ENCODE data around the gene PDE6G.

The PDE6G gene

GRCh38 chr17:81693509-81694210 lies 37.3 kb upstream of the PDE6G start:
- H3K4me3 Mint-ChIP-seq: no peak overlapping the region
- H3K36me3 Mint-ChIP-seq (ENCODE audit: low read depth): peaks cover 97% of the 10 kb centered on the region
- no peak for DNase-seq
- H3K27me3 Mint-ChIP-seq: no peaks in the 10 kb centered on the region
- H3K4me1 Mint-ChIP-seq (ENCODE audit: low read depth): peaks cover 7% of the 10 kb centered on the region
- H3K9me3 Mint-ChIP-seq: no peaks in the 10 kb centered on the region
- H3K27ac Mint-ChIP-seq: no peak overlapping the region

DNA sequence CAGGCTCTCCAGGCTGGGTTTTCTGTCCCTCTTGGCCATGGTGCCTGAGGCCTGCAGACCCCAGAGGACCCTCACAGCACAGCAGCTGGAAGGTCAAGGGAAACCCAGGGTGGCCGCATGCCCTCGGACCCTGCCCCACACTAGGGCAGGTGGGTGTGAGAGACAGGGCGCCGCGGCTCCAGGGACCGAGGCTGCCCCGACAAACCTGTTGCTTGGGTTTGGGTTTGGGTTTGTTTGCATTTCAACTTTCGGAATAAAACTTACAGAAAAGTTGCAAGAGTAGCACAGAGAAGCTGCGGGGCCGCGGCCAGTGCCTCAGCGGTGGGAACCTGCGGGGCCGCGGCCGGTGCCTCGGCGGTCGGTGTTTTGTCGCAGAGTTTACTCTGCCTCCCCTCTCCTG lies 35.3 kb upstream of the PDE6G start:
- Mint-ChIP-seq H3K27ac (no peak overlapping the region), H3K9me3 (no peaks in the 10 kb centered on the region), H3K4me1 (ENCODE audit: low read depth) (peaks cover 15% of the 10 kb centered on the region), H3K36me3 (ENCODE audit: low read depth) (peaks cover 96% of the 10 kb centered on the region), H3K27me3 (no peaks in the 10 kb centered on the region), H3K4me3 (no peak overlapping the region)
- DNase-seq: no peak

- H3K27ac Mint-ChIP-seq: peak overlapping the region; percentile 22
- H3K27me3 Mint-ChIP-seq: no peaks in the 10 kb centered on the region
- no peaks in the 10 kb centered on the region for H3K9me3 Mint-ChIP-seq
- H3K4me1 Mint-ChIP-seq (ENCODE audit: low read depth): peaks cover 18% of the 10 kb centered on the region
- H3K36me3 Mint-ChIP-seq (ENCODE audit: low read depth): peaks cover 96% of the 10 kb centered on the region
- no peak overlapping the region for H3K4me3 Mint-ChIP-seq
- DNase-seq: no peak
Measured at GRCh38 chr17:81691196-81691595, 34.9 kb upstream of the PDE6G start.

DNA sequence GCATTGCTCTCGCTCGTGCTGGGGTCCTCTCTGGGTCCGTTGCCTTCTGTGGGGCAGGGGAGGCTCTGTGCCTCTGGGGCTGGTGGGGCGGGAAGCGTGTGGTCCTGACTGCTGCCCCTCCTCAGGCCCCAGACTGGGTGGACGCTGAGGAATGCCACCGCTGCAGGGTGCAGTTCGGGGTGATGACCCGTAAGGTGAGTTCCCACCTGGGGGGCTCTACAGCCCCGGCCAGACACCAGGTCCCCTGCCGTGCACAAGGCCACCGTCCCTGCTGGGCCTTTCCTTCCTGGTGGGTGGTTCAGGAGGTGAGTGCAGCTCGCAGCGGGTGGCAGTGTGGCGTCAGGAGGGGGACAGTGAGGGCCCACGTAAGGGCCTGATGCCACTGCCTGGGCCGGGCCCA lies 34.2 kb upstream of the PDE6G start:
- Mint-ChIP-seq H3K27me3 (no peaks in the 10 kb centered on the region), H3K4me1 (ENCODE audit: low read depth) (peaks cover 23% of the 10 kb centered on the region), H3K9me3 (no peaks in the 10 kb centered on the region), H3K27ac (no peak overlapping the region), H3K36me3 (ENCODE audit: low read depth) (peaks cover 96% of the 10 kb centered on the region), H3K4me3 (no peak overlapping the region)
- no peak for DNase-seq

DNA sequence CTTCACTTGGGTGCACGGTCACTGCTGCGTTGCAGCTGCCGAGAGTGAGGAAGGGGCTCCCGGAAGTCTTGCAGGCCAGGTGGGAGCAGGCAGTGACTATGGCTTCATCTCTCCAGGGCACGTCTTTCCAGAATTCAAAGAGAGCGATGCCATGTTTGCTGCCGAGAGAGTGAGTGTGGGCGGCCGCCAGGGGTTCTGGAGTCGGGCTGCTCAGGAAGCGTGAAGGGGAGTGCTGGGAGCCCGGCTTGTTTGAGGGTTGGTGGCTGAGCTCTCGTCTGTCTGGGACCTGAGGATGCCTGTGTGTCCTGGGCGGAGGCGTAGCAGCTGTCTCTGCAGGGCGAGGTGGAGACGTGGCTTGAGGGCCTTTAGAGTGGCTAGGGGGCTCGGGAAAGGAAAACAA lies 33.7 kb upstream of the PDE6G start:
- H3K4me1 Mint-ChIP-seq (ENCODE audit: low read depth): peaks cover 28% of the 10 kb centered on the region
- no peak for DNase-seq
- H3K27me3 Mint-ChIP-seq: no peaks in the 10 kb centered on the region
- H3K4me3 Mint-ChIP-seq: no peak overlapping the region
- H3K9me3 Mint-ChIP-seq: no peaks in the 10 kb centered on the region
- peak overlapping the region; percentile 22 for H3K27ac Mint-ChIP-seq
- H3K36me3 Mint-ChIP-seq (ENCODE audit: low read depth): peaks cover 96% of the 10 kb centered on the region

DNA sequence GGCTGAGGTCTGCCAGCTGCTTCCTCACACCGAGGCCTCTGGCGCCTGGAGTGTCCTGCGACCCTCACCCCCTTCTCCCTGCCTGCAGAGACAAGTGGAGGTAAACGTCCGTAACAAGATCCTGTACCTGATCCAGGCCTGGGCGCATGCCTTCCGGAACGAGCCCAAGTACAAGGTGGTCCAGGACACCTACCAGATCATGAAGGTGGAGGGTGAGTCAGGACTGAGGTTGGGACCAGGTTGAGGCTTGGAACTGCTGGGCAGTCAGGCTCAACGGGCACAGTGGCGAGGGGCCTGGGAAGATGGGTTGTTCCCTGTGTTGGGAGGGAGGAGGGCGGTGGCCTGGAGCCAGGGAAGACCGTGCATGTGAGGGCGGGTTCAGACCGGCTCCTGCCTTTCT lies 32.3 kb upstream of the PDE6G start:
- DNase-seq: no peak
- Mint-ChIP-seq H3K4me1 (ENCODE audit: low read depth) (peaks cover 36% of the 10 kb centered on the region), H3K27ac (no peak overlapping the region), H3K4me3 (no peak overlapping the region), H3K27me3 (no peaks in the 10 kb centered on the region), H3K36me3 (ENCODE audit: low read depth) (peaks cover 92% of the 10 kb centered on the region), H3K9me3 (no peaks in the 10 kb centered on the region)

DNA sequence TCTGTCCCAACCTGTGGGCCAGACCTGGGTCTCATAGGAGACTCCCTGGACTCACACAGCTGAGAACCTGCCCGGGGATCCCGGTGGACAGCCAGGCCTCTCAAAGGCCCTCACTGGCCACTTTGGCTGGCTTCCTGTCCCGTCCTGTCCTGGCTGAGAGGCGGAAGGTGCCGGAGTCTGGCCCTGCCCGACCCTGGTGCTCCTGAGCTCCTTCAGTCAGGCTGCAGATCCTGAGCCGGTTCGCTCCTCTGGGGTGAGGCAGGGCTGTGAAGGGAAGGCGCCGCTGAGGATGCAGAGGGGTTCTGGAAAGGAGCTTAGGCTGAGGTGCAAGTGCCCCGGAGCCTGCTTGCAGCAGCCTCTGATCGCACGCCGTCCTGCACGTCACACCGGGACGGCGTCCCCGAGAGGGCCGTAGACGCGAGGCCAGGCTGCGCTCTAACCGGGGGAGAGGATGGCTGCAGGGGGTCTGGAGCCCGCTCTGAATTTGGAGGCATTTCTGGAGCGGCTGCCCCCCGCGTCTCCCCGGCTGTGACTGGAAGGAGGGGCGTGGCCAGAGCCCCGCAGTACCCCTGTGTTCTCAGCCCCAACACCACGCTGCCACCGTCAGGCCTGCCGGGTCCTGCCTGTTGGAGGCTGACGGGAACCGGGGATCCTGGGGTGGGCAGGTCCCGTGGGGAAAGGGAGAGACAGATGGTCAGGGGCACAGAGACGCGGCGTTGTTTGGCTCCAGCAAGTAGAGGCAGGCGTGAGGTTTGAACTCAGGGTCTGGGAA lies 31.6 kb upstream of the PDE6G start:
- Mint-ChIP-seq H3K9me3 (no peaks in the 10 kb centered on the region), H3K27me3 (no peaks in the 10 kb centered on the region), H3K4me1 (ENCODE audit: low read depth) (peaks cover 37% of the 10 kb centered on the region), H3K4me3 (no peak overlapping the region), H3K36me3 (ENCODE audit: low read depth) (peaks cover 90% of the 10 kb centered on the region), H3K27ac (peak overlapping the region; percentile 62)
- DNase-seq: no peak

DNA sequence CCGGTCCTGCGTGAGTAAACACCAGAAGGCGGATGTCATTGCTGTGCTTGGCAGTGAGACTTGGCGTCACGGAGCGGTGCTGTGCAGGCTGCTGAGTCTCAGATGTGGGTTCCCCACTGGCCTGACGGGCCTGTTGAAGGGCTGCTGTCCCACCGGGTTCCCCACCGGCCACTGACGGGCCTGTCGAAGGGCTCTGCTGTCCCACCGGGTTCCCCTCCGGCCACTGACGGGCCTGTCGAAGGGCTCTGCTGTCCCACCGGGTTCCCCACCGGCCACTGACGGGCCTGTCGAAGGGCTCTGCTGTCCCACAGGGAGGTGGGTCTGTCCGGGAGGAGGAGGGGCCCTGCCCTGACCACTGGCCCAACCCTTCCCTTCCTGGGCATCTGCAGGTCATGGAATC lies 30.3 kb upstream of the PDE6G start:
- no peaks in the 10 kb centered on the region for H3K27me3 Mint-ChIP-seq
- H3K36me3 Mint-ChIP-seq (ENCODE audit: low read depth): peaks cover 91% of the 10 kb centered on the region
- H3K4me3 Mint-ChIP-seq: no peak overlapping the region
- peaks cover 49% of the 10 kb centered on the region for H3K4me1 Mint-ChIP-seq (ENCODE audit: low read depth)
- H3K9me3 Mint-ChIP-seq: no peaks in the 10 kb centered on the region
- DNase-seq: no peak
- H3K27ac Mint-ChIP-seq: peak overlapping the region; percentile 92

GRCh38 chr17:81685108-81685507 lies 28.8 kb upstream of the PDE6G start:
- H3K9me3 Mint-ChIP-seq: no peaks in the 10 kb centered on the region
- peaks cover 52% of the 10 kb centered on the region for H3K4me1 Mint-ChIP-seq (ENCODE audit: low read depth)
- H3K36me3 Mint-ChIP-seq (ENCODE audit: low read depth): peaks cover 85% of the 10 kb centered on the region
- H3K4me3 Mint-ChIP-seq: peak overlapping the region; percentile 93
- H3K27ac Mint-ChIP-seq: peak overlapping the region; percentile 92
- DNase-seq: peak; percentile 64
- no peaks in the 10 kb centered on the region for H3K27me3 Mint-ChIP-seq

- no peaks in the 10 kb centered on the region for H3K9me3 Mint-ChIP-seq
- DNase-seq: no peak
Measured at GRCh38 chr17:81684442-81684911, 28.1 kb upstream of the PDE6G start.

GRCh38 chr17:81683584-81684441 lies 27.5 kb upstream of the PDE6G start, which contains the start of the genes ARL16 and HGS:
ARL16 (minus strand) TSS chr17:81683797; CDS start chr17:81683753, 44 bp downstream.
HGS (plus strand) TSS chr17:81684011; CDS start chr17:81684067, 56 bp downstream.
- H3K27ac Mint-ChIP-seq: peak within 1 kb of the TSS; percentile 96
- peak within 1 kb of the TSS; percentile 93 for H3K4me3 Mint-ChIP-seq
- no peaks in the 10 kb centered on the region for H3K9me3 Mint-ChIP-seq
- peak; percentile 98 for DNase-seq
- H3K27me3 Mint-ChIP-seq: no peaks in the 10 kb centered on the region
- peaks cover 48% of the 10 kb centered on the region for H3K4me1 Mint-ChIP-seq (ENCODE audit: low read depth)
- peaks cover 78% of the 10 kb centered on the region for H3K36me3 Mint-ChIP-seq (ENCODE audit: low read depth)

More at GRCh38 chr17:81684442-81684911, 28.1 kb upstream of the PDE6G start:
- Mint-ChIP-seq H3K27ac (peak overlapping the region; percentile 92), H3K4me1 (ENCODE audit: low read depth) (peaks cover 50% of the 10 kb centered on the region), H3K36me3 (ENCODE audit: low read depth) (peaks cover 82% of the 10 kb centered on the region), H3K4me3 (peak overlapping the region; percentile 93), H3K27me3 (no peaks in the 10 kb centered on the region)

DNA sequence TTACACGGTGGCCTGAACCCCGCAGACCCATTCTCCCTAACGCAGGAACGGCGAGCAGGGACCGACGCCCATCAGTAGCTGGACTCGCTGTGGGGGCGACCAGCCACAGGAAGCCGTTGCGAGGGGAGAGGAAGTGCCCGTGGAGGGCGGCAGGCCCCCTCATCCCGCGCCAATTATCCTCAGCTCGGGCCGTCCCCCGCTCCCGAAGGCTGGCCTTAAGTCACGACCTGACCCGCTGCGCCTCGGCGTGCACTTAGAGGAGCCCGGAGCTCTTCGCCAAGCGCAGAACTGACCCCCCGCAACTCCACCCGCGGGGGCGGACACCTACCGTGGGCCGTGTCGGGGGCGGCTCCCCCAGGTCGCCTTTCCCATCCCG lies 26.9 kb upstream of the PDE6G start:
- Mint-ChIP-seq H3K4me1 (ENCODE audit: low read depth) (peaks cover 46% of the 10 kb centered on the region), H3K27me3 (no peaks in the 10 kb centered on the region), H3K36me3 (ENCODE audit: low read depth) (peaks cover 72% of the 10 kb centered on the region), H3K4me3 (peak overlapping the region; percentile 93), H3K9me3 (no peaks in the 10 kb centered on the region), H3K27ac (peak overlapping the region; percentile 96)
- no peak for DNase-seq

GRCh38 chr17:81682565-81683207 lies 26.3 kb upstream of the PDE6G start:
- H3K4me1 Mint-ChIP-seq (ENCODE audit: low read depth): peaks cover 46% of the 10 kb centered on the region
- H3K27ac Mint-ChIP-seq: peak overlapping the region; percentile 96
- H3K4me3 Mint-ChIP-seq: peak overlapping the region; percentile 93
- H3K9me3 Mint-ChIP-seq: no peaks in the 10 kb centered on the region
- no peaks in the 10 kb centered on the region for H3K27me3 Mint-ChIP-seq
- DNase-seq: no peak
- peaks cover 69% of the 10 kb centered on the region for H3K36me3 Mint-ChIP-seq (ENCODE audit: low read depth)

DNA sequence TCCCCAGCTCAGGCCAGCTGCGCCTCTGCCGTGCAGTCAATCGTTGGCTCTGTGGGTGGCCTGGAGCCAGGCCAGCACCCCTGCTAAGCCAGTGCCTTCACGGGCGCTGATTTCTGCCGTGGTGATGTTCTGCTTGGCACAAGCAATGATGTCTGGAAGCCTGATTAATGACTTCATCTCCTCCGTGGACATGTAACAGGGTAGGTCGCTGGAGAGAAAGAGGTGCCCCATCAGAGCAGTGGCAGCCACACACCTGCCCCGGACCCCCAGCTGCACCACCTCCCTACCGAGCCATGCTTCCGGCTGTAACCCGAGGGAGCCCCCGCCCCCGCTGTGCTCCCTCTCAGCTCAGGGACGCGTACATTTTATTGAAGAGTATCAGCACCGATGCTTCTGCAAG lies 25.3 kb upstream of the PDE6G start:
- Mint-ChIP-seq H3K27me3 (no peaks in the 10 kb centered on the region), H3K36me3 (ENCODE audit: low read depth) (peaks cover 60% of the 10 kb centered on the region), H3K4me3 (peak overlapping the region; percentile 33), H3K4me1 (ENCODE audit: low read depth) (peaks cover 39% of the 10 kb centered on the region), H3K9me3 (no peaks in the 10 kb centered on the region), H3K27ac (peak overlapping the region; percentile 40)
- DNase-seq: no peak

Measured in activated T-cell treated with anti-CD3 and anti-CD28 coated beads, Interleukin-2, amount 50 U/mL, for 24 hours (primary cell).